ENCODE measurements around the gene FAM240A. TPM values are rescaled to one million over a fixed set of nuclear protein-coding genes. Genes with fewer than 3 reads are reported as not detected.

Gene FAM240A
- total and polyA plus RNA-seq, 4 donors, result not detected

DNA sequence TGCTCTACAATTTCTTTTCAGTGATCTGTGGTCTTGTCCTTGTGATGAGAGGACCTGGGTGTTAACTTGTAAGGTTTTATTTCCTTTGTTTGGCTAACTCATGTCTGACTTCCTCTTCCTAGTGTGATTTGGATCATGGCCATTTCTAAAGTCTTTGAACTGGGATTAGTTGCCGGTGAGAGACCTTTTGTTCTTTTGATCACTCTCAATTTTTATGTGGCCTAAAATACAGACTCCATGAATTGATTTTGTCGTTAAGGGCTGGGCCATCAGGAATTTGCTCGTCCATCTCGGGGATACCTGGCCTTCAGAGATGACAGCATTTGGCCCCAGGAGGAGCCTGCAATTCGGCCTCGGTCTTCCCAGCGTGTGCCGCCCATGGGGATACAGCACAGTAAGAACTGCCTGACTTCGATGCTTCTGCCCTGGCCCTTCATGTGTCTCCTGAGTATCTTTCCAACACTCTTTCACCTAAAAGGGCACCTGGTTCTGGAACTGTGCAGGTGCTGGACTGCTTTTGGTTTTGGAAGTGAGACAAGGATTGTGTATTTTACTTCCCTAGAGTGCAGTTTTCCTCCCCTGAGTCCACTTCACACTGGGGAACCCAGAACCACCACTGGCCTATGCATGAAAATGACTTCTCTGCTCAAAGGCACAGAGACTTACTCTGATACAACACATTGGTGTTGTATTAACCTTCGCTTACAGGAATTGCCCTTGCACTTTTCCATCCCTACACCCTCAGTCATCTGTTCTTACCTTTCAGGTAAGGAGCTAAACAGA lies 33.2 kb upstream of the FAM240A start:
- Histone ChIP-seq H3K4me3 (no peak overlapping the region), H3K4me1 (ENCODE audit: control insufficient read depth in 5 of 5, insufficient read depth in 5 of 5, low read length in 5 of 5) (peaks cover 0 to 12% (median 2%) of the 10 kb centered on the region in 5 donors), H3K36me3 (ENCODE audit: control insufficient read depth in 4 of 4, insufficient read depth in 4 of 4, low read length in 4 of 4) (no peaks in the 10 kb centered on the region), H3K9me3 (ENCODE audit: control insufficient read depth in 4 of 4, insufficient read depth in 3 of 4, low read length in 3 of 4) (no peaks in the 10 kb centered on the region), H3K27ac (ENCODE audit: low read depth in 1 of 2, low read length in 1 of 2) (no peak overlapping the region), H3K9ac (ENCODE audit: insufficient read depth in 1 of 2, low read length in 2 of 2) (no peak overlapping the region), H3K27me3 (ENCODE audit: control insufficient read depth in 3 of 3, insufficient read depth in 3 of 3, low read length in 2 of 3) (peaks cover 0 to 36% (median 28%) of the 10 kb centered on the region in 3 donors)
- 59 to 76% methylated on average over 10 of the region's 10 CpGs for WGBS, 2 donors
- ATAC-seq (ENCODE audit: insufficient read depth, low FRiP score) (no peak), DNase-seq (peak in 1 of 3 donors; percentile 49)
- TF ChIP-seq CTCF (IDR thresholded peaks at IDR 0.05; ENCODE audit: control extremely low read depth, extremely low read depth), result no peak

- no peak for ATAC-seq (ENCODE audit: insufficient read depth, low FRiP score)
- H3K27ac ChIP-seq (ENCODE audit: low read depth in 1 of 2, low read length in 1 of 2), result no peak overlapping the region
- peak in 1 of 3 donors; percentile 10 for DNase-seq
- no peaks in the 10 kb centered on the region for H3K36me3 ChIP-seq (ENCODE audit: control insufficient read depth in 4 of 4, insufficient read depth in 4 of 4, low read length in 4 of 4)
- H3K4me3 ChIP-seq, result no peak overlapping the region
- H3K9me3 ChIP-seq (ENCODE audit: control insufficient read depth in 4 of 4, insufficient read depth in 3 of 4, low read length in 3 of 4), result no peaks in the 10 kb centered on the region
- H3K27me3 ChIP-seq (ENCODE audit: control insufficient read depth in 3 of 3, insufficient read depth in 3 of 3, low read length in 2 of 3), result peaks cover 0 to 36% (median 28%) of the 10 kb centered on the region in 3 donors
- no peak for TF ChIP-seq CTCF (IDR thresholded peaks at IDR 0.05; ENCODE audit: control extremely low read depth, extremely low read depth)
- peaks cover 0 to 11% (median 1%) of the 10 kb centered on the region in 5 donors for H3K4me1 ChIP-seq (ENCODE audit: control insufficient read depth in 5 of 5, insufficient read depth in 5 of 5, low read length in 5 of 5)
- WGBS, 2 donors, result 66 to 71% methylated on average over 13 to 14 of the region's 14 CpGs
- no peak overlapping the region for H3K9ac ChIP-seq (ENCODE audit: insufficient read depth in 1 of 2, low read length in 2 of 2)
These were observed 32.5 kb upstream of the FAM240A start for GRCh38 chr3:46579756-46580286.

- ATAC-seq (ENCODE audit: insufficient read depth, low FRiP score) (no peak), DNase-seq (no peak)
- Histone ChIP-seq H3K9me3 (ENCODE audit: control insufficient read depth in 4 of 4, insufficient read depth in 3 of 4, low read length in 3 of 4) (no peaks in the 10 kb centered on the region), H3K4me1 (ENCODE audit: control insufficient read depth in 5 of 5, insufficient read depth in 5 of 5, low read length in 5 of 5) (peaks cover 0 to 11% (median 0%) of the 10 kb centered on the region in 5 donors), H3K9ac (ENCODE audit: insufficient read depth in 1 of 2, low read length in 2 of 2) (no peak overlapping the region), H3K27me3 (ENCODE audit: control insufficient read depth in 3 of 3, insufficient read depth in 3 of 3, low read length in 2 of 3) (peaks cover 0 to 32% (median 28%) of the 10 kb centered on the region in 3 donors), H3K27ac (ENCODE audit: low read depth in 1 of 2, low read length in 1 of 2) (no peak overlapping the region), H3K36me3 (ENCODE audit: control insufficient read depth in 4 of 4, insufficient read depth in 4 of 4, low read length in 4 of 4) (no peaks in the 10 kb centered on the region), H3K4me3 (no peak overlapping the region)
- WGBS, 2 donors, result 95 to 98% methylated on average over 1 of the region's 1 CpG
- no peak for TF ChIP-seq CTCF (IDR thresholded peaks at IDR 0.05; ENCODE audit: control extremely low read depth, extremely low read depth)
These were observed 31.6 kb upstream of the FAM240A start for GRCh38 chr3:46580675-46581074.

All from lung (tissue), 12 donors.